ENCODE results near the gene MUC5B.

Gene MUC5B

DNA sequence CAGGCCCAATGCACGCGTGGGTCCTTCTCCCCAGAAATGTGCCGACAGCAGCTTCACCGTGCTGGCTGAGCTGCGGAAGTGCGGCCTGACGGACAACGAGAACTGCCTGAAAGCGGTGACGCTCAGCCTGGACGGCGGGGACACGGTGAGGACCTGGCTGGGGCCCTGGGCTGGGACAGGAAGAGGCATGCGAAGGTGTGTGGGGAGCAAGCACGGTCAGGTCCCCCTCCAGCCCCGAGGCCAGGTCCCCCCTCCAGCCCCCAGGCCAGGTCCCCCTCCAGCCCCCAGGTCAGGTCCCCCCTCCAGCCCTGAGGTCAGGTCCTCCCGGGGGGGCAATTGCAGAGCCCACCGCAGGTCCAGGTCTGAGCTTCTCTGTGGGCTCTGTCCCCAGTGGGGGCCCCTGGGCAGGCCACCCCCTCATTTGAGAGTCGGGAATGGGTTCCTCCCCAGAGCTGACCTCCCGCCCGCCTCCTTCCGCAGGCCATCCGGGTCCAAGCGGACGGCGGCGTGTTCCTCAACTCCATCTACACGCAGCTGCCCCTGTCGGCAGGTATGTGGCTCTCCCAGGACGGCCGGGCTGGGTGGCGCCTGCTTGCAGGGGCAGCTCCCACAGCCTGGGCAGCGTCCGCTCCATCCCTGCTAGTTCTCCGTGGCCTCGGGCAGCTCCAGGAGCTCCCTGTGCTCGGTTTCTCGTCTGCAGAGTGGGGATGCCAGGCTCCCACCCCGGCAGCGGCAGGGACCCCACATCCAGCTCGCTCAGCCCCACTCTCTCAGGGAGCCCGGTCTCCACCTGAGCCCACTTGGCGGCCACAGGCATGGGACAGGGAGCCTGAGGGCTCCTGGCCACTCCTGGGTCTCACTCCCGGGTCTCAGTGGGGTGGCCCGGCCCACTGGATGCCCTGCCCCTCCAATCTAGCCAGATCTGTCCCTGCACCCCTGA, 7.9 kb downstream of the MUC5B start:
- DNase-seq (ENCODE audit: extremely low read depth in 1 of 2, low read depth in 1 of 2): no peak

DNA sequence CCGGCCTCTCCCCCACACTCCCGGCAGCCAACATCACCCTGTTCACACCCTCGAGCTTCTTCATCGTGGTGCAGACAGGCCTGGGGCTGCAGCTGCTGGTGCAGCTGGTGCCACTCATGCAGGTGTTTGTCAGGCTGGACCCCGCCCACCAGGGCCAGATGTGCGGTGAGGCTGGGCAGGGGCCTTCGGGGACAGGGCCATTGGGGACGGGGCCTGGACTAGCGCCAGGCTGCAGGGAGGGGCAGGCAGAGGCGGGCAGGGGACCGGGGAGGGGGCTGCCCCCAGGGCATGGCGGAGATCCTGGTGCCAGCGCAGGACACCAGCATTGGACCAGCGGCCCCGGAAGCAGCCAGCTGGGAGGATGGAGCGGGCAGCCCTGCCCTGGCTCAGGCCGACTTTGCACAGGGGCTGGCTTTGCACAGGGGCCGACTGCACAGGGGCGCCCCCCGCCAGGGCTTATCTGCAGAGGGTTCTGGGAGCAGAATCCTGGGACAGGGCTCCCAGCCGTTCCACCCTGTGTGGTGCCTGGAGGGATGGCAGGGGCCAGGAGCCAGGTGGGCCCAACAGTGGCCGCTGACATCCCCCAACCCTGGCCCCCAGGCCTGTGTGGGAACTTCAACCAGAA, 8.6 kb downstream of the MUC5B start:
- no peak for DNase-seq (ENCODE audit: extremely low read depth in 1 of 2, low read depth in 1 of 2)

GRCh38 chr11:1232021-1232882, 9.4 kb downstream of the MUC5B start:
- DNase-seq (ENCODE audit: extremely low read depth in 1 of 2, low read depth in 1 of 2): no peak

DNA sequence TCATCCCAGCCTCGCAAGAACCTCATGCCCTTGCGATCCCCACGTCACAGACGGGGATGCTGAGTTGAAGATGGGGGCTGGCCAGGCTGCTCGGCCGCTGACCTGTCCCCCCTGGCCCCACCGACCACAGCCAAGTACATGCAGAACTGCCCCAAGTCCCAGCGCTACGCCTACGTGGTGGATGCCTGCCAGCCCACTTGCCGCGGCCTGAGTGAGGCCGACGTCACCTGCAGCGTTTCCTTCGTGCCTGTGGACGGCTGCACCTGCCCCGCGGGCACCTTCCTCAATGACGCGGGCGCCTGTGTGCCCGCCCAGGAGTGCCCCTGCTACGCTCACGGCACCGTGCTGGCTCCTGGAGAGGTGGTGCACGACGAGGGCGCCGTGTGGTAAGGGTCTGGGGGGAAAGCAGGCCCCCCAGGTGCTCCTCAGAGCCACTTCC, 10.0 kb downstream of the MUC5B start:
- DNase-seq (ENCODE audit: extremely low read depth in 1 of 2, low read depth in 1 of 2): no peak

- no peak for DNase-seq (ENCODE audit: extremely low read depth in 1 of 2, low read depth in 1 of 2)
These were observed 10.6 kb downstream of the MUC5B start for GRCh38 chr11:1233351-1234053.

GRCh38 chr11:1234054-1234720, 11.3 kb downstream of the MUC5B start:
- DNase-seq (ENCODE audit: extremely low read depth in 1 of 2, low read depth in 1 of 2): no peak

GRCh38 chr11:1234771-1235305, 12.0 kb downstream of the MUC5B start:
- no peak for DNase-seq (ENCODE audit: extremely low read depth in 1 of 2, low read depth in 1 of 2)

GRCh38 chr11:1235306-1235900, 12.5 kb downstream of the MUC5B start:
- DNase-seq (ENCODE audit: extremely low read depth in 1 of 2, low read depth in 1 of 2): no peak

DNA sequence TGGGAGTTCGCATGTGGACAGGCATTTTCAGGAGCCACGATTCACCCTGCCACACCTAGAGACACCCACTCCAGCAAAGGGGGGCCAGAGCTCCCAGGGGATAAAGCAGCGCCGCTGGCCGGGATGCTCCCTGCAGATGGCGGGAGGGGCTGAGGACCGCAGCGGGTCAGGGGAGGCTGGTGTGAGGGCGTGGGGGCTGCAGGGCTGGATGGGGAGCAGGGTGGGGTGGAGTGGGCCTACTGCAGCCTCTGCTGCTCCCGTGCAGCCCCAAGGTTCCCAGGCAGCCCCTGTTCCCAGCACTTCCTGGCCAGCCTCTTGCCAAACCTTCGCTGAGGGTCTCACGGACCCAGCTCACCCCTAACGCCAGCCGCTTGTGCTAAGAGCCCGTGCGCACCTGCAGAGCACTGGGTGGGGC, 13.0 kb downstream of the MUC5B start:
- DNase-seq (ENCODE audit: extremely low read depth in 1 of 2, low read depth in 1 of 2): no peak

GRCh38 chr11:1236316-1237127, 13.7 kb downstream of the MUC5B start:
- DNase-seq (ENCODE audit: extremely low read depth in 1 of 2, low read depth in 1 of 2): no peak

GRCh38 chr11:1237128-1237580, 14.3 kb downstream of the MUC5B start:
- no peak for DNase-seq (ENCODE audit: extremely low read depth in 1 of 2, low read depth in 1 of 2)

DNA sequence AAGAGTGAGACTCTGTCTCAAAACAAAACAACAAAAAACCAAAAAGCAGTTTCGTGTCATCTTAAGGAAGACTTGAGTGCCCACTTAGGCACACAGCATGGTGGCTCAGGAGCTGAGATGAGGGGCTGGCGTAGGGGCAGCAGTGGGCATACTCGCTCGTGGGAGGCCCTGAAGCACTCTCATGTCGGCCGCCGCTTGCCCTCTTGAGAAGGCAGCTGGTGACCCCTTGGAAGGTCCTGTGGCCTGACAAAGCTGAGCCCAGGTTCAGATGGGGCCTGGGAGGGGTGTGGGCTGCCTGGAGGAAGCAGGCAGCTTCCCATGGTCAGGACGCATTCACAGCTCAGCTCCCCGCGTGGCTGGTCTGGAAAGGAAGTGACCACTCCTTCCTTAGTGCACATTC, 15.0 kb downstream of the MUC5B start:
- no peak for DNase-seq (ENCODE audit: extremely low read depth in 1 of 2, low read depth in 1 of 2)

GRCh38 chr11:1238767-1239595, 16.1 kb downstream of the MUC5B start:
- DNase-seq (ENCODE audit: extremely low read depth in 1 of 2, low read depth in 1 of 2): no peak

DNA sequence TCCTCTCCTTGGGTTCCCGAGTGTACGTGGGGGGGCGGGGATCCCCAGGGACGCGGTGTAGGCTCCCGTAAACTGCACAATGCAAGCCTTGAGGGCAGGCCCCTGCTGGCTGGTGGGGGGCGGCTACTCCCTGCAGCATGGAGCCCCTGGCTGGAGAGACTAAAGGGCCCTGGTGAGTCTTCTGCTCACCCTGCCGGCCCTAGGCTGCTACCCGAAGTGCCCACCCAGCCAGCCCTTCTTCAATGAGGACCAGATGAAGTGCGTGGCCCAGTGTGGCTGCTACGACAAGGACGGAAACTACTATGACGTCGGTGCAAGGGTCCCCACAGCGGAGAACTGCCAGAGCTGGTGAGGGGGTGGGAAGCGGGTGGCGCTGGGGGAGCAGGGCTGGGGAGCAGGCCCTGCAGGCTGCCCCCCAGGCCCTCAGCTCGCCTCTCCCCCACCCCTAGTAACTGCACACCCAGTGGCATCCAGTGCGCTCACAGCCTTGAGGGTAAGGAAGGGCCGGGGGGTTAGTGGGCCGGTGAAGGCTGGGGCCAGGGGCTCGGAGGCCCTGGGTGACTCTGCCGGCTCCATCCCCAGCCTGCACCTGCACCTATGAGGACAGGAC, 16.8 kb downstream of the MUC5B start:
- no peak for DNase-seq (ENCODE audit: extremely low read depth in 1 of 2, low read depth in 1 of 2)

- DNase-seq (ENCODE audit: extremely low read depth in 1 of 2, low read depth in 1 of 2): no peak
These were observed 17.9 kb downstream of the MUC5B start for GRCh38 chr11:1240771-1241170.

DNA sequence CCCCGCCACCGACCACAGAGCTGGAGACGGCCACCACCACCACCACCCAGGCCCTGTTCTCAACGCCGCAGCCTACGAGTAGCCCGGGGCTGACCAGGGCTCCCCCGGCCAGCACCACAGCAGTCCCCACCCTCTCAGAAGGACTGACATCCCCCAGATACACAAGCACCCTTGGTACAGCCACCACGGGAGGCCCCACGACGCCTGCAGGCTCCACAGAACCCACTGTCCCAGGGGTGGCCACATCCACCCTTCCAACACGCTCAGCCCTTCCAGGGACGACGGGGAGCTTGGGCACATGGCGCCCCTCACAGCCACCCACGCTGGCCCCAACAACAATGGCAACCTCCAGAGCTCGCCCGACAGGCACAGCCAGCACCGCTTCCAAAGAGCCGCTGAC, 18.8 kb downstream of the MUC5B start:
- DNase-seq (ENCODE audit: extremely low read depth in 1 of 2, low read depth in 1 of 2): no peak

- DNase-seq (ENCODE audit: extremely low read depth in 1 of 2, low read depth in 1 of 2): no peak
These were observed 19.4 kb downstream of the MUC5B start for GRCh38 chr11:1242289-1242688.
